Measurements from ENCODE around the gene CD302. TPM values are rescaled to one million over a fixed set of nuclear protein-coding genes. Genes with fewer than 3 reads are reported as not detected.

Gene CD302
- total and polyA plus RNA-seq, 2 of the 8 experiments (the other 6 are each of a cell fraction or from before 2014, with no cell fraction given), result 0.76 to 0.79 TPM

DNA sequence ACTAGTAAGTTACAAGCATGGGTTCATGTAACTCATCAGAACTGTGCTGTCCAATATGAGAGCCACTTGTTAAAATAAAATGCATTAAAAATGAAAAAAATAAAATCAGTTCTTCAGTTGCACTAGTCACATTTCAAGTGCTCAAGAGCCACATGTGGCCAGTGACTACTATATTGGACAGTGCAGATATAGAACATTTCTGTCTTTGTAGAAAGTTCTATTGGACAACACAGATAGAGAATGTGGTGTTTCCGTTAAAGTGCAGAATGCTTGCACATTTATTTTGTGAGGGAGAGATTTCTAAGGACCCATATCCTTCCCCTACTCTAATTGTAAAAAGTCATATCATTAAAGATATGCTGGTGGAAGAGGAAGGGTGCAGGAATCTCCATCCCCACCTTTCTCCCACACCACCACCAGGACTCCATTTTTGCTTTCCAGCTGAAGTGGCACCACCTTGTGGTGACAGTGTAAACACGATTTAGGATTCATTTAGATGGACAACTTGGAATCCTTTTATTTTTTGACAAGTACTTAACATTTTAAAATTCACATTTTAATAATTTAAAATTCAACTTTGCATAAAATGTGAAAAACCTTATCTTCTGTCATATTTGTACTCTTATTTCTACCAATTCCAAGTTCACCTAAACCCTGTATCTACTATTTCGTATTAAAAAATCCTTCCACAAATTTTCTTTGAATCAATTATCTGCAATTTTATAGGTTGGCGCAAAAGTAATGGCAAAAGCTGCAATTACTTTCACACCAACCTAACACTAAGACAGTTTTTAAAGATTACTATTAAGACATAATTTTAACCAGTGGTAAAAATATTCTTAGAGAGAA lies 9.4 kb upstream of the CD302 start:
- no peak overlapping the region for H2BK20ac ChIP-seq (ENCODE audit: low read length)
- H3K79me1 ChIP-seq (ENCODE audit: low read depth, low read length), result no peaks in the 10 kb centered on the region
- no peak overlapping the region for H4K8ac ChIP-seq (ENCODE audit: extremely low read depth, insufficient read depth, low read length)
- H2BK120ac ChIP-seq (replicated peaks; ENCODE audit: low read depth, low read length), result no peak overlapping the region
- no peaks in the 10 kb centered on the region for H3K36me3 ChIP-seq (ENCODE audit: control insufficient read depth in 2 of 4, insufficient read depth in 4 of 4, low read length in 3 of 4)
- DNase-seq (ENCODE audit: low read depth in 1 of 2, low spot score in 2 of 2) (no peak), FAIRE-seq (peak; percentile 84)
- no peaks in the 10 kb centered on the region for H3K27me3 ChIP-seq (replicated peaks in 1 of 4; ENCODE audit: control insufficient read depth in 3 of 4, extremely low read depth in 1 of 4, insufficient read depth in 3 of 4, low read length in 3 of 4)
- no peak overlapping the region for H2BK15ac ChIP-seq (ENCODE audit: low read length)
- no peak overlapping the region for H3K4me2 ChIP-seq (ENCODE audit: insufficient read depth in 1 of 2, low read depth in 2 of 2, low read length in 2 of 2)
- H3K9me3 ChIP-seq (ENCODE audit: insufficient read depth in 2 of 2, low read depth in 1 of 2, low read length in 1 of 2), result no peaks in the 10 kb centered on the region
- H3K23me2 ChIP-seq (ENCODE audit: low read depth, low read length), result no peaks in the 10 kb centered on the region
- CTCF ChIA-PET (ENCODE audit: partially characterized antibody), result interaction anchor here (0.6 to 4.3 kb wide), 31 partner anchors 10 to 1256 kb away, joined by 3 to 27 read pairs (median 4); partner anchors contain the start of genes CD302 and LY75
- WGBS, 2 experiments (ENCODE audit: extremely low coverage in 1 of 2, insufficient coverage in 1 of 2, insufficient read length in 1 of 2, insufficient replicate concordance in 2 of 2, low coverage in 1 of 2, low lambda C conversion rate in 2 of 2, missing lambda C conversion rate in 1 of 2), result 66 to 100% methylated on average over 1 to 4 of the region's 4 CpGs
- H3K27ac ChIP-seq (ENCODE audit: low read depth, low read length), result no peak overlapping the region
- no peak overlapping the region for H4K91ac ChIP-seq (replicated peaks; ENCODE audit: insufficient read length, low read length)
- no peak overlapping the region for H3K4me3 ChIP-seq (ENCODE audit: extremely low read depth in 1 of 4, insufficient read depth in 2 of 4, low read depth in 3 of 4, low read length in 4 of 4)
- TF ChIP-seq RNF2 (IDR thresholded peaks at IDR 0.05; ENCODE audit: borderline replicate concordance, low read depth, low read length, missing control alignments, poor library complexity, severe bottlenecking) (no peak), CTCF (IDR thresholded peaks at IDR 0.05; ENCODE audit: control extremely low read depth in 1 of 3, insufficient read depth in 1 of 3, low read depth in 1 of 3, low read length in 3 of 3) (peak; percentile 64 to 96 (median 80)), RAD21 (IDR thresholded peaks at IDR 0.05 in 1 of 2, conservative IDR thresholded peaks at IDR 0.05 in 1 of 2; ENCODE audit: low read depth in 2 of 2, low read length in 2 of 2) (peak; percentile 85 to 88), SIX5 (IDR thresholded peaks at IDR 0.05; ENCODE audit: low read depth, low read length) (no peak), YY1 (IDR thresholded peaks at IDR 0.05; ENCODE audit: low read depth, low read length) (peak; percentile 86)
- no peaks in the 10 kb centered on the region for H3K79me2 ChIP-seq (ENCODE audit: control insufficient read depth in 1 of 2, insufficient read depth in 2 of 2, low read length in 2 of 2)
- H3K4me1 ChIP-seq (replicated peaks in 1 of 4; ENCODE audit: control insufficient read depth in 3 of 4, insufficient read depth in 4 of 4, low read length in 3 of 4), result no peaks in the 10 kb centered on the region; a peak in 1 of 7 replicates
- H2AK5ac ChIP-seq (ENCODE audit: low read depth, low read length), result no peak overlapping the region
- no peak overlapping the region for H2AFZ ChIP-seq (ENCODE audit: low read length)
- POLR2A ChIA-PET (ENCODE audit: partially characterized antibody), result no interaction called here
- no peaks in the 10 kb centered on the region for H4K20me1 ChIP-seq (replicated peaks in 1 of 2; ENCODE audit: control insufficient read depth in 1 of 2, insufficient read depth in 2 of 2, low read length in 2 of 2)
- H3K9ac ChIP-seq (replicated peaks in 1 of 4; ENCODE audit: extremely low read depth in 1 of 4, low read depth in 3 of 4, low read length in 3 of 4), result no peak overlapping the region
- H3K23ac ChIP-seq (ENCODE audit: insufficient read length), result no peak overlapping the region
- H4K5ac ChIP-seq (ENCODE audit: insufficient read length, low read depth, low read length), result no peak overlapping the region
- H2BK5ac ChIP-seq (ENCODE audit: low read depth, low read length), result no peak overlapping the region
- no peak overlapping the region for H2BK12ac ChIP-seq (ENCODE audit: low read depth, low read length)
- H3K18ac ChIP-seq (ENCODE audit: extremely low read depth, low read length), result no peak overlapping the region
- H3K14ac ChIP-seq (ENCODE audit: insufficient read length), result no peak overlapping the region
- H3K56ac ChIP-seq (replicated peaks; ENCODE audit: insufficient read length, low read depth, low read length), result no peak overlapping the region
- H3K4ac ChIP-seq (replicated peaks; ENCODE audit: insufficient read length, low read depth, low read length), result no peak overlapping the region
